GM10847 (cell line): ENCODE results near the gene KLHDC3.

Source experiments
- POLR2A ChIP-seq: IDR thresholded peaks from 2 replicates; pipeline ENCODE4 v1.6.1; 2011; ENCODE audit not compliant: insufficient read length; ENCODE audit errors: extremely low read depth

KLHDC3 gene

DNA sequence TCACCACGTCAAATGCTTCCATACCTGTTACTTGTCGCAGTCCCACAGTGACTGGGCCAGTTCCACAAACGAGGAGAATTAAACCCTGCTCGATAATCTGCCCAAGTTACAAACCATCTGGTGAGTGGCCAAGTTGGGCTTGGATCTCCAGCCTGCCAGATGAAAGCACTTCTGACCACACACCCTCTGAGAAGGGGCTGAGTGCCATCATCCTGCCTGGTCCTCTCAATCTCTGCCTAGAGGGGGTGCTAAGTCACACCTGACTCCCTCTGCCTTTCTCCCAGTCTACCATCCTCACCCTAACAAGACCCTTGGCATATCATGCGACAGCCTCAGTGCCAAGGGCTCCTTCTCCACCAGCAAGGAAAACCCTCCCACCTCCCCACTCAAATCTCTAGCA is 23.1 kb downstream of the KLHDC3 start:
- TF ChIP-seq POLR2A = no peak

DNA sequence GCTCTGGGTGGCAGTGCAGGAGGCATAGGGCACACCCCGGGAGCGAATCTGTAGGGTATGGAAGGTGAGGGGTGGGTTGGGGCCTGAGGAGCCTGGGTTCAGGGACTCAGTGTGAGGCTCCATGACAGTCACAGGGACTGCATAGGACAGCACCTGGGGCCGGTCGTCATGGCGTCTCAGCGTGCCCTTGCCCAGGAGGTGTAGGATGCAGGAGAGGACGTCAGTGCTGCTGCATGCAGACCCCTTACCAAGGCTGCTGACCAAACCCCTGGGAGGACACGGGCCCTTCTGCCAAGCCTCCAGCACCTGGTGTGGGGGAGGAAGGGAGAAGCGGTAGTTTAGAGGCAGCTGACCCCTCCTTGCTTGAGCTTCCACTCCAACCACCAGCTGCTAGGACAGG is 23.7 kb downstream of the KLHDC3 start:
- no peak for TF ChIP-seq POLR2A

DNA sequence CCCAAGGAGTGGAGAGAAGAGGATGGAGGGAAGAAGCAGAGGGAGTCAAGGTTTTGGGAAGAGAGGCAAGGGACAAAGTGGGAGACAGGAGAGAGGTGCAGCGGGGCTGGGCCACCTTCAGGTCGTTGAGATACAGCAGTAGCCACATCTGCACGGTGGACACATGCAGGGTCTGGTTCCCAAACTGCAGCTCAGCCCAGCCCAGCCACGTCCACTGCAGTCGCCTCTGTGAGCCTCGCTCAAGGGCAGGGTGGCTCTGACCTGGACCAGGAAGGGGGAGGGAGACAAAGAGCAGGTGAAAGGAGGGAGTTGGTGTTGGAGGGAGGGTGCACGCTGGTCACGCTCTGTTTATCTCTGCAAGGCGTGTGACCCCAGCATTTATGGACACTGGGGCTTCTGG is 24.7 kb downstream of the KLHDC3 start:
- no peak for TF ChIP-seq POLR2A

DNA sequence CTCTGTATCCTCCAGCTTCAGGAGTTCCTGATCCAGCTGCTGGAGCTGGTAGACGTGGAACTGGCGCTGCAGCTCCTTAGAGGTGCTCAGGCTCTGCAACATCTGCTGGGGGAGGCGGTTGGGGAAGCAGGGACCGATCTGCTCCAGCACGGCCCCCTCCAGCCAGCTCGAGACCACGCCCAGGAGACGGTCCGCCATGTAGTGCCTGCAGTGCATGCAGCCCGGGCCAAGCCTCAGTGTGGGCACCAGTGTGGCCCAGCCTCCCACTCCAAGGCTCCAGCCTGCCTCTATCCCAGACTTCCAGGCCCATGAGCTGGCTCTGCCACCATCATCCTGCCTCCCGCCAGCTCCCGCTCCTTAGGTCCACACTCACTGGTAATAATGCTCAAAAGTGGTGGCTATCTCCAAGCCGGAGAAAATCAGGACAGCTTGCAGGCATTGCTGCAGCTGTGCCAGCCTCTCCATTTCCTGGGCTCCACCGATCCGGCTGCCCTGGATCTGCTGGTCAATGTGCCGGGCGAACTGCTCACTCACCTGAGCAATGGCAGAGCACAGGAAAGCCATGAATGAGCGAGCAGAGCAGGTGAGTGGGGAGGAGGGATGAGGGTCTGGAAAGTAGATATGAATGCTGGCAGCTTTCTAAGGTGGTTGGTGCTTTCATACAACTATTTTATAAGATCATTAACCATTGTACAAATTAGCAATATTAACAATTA is 26.7 kb downstream of the KLHDC3 start:
- no peak for TF ChIP-seq POLR2A

DNA sequence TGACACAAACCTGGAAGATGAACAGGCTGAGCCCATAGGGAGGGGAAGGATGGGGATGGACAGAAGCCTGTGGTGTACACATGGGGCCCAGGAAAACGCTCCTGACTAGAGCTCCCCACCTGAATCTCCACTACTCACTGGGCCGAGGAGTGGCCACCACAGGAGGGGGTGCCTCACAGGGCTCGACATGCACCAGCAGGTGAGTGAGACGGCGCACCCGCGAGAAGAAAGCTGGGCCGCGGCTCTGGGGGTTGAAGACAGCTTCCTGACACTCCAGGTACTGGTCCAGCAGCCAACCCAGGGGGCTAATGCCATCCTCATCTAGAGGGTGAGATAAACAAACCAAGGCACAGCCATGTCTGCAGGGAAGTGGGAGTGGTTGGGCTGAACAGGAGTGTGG is 29.3 kb downstream of the KLHDC3 start:
- TF ChIP-seq POLR2A = no peak

DNA sequence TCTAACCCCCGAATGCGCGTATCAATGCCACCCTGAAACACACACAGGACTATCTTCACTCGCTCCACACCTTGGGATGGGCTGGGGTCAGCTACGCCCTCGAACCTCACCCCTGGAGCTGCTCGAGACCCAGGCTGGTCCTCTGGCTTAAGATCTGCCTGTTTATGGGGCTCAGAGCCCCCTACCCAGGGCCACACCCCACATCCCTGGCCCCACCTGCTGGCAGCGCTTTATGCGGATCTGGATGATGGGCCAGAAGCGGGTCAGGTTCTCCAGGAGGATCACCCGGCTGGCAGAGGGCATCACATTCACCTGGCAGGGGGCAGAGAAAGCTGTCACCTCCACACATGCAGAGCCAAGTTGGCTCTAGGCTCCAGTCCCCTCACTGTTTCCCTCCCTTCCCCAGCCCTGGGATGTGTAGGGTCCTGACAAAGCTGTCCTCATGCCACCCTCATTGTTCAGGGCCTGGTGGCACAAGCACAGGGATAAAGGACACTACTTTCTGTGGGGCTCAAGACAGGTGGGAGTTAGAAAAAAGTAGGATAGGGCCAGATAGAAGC is 31.4 kb downstream of the KLHDC3 start:
- TF ChIP-seq POLR2A = no peak

DNA sequence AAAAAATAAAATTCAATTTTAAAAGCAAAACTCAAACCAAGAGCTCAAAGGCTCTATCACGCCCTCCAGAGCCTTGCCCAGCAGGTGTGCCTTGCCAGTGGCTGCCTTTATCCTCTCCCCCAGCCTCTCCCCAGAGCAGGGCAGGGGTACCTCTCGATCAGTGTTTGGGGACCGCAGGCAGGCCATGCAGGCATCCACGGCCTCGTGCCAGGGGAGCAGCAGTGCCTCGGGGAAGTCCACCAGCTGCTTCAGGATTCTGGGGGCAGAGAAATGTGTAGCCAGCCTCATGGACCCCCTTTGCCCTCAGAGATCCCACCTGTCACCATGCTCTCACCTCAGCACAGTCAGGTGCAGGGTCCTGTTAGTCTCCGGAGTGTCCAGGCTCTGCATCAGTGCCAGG is 33.9 kb downstream of the KLHDC3 start:
- no peak for TF ChIP-seq POLR2A

DNA sequence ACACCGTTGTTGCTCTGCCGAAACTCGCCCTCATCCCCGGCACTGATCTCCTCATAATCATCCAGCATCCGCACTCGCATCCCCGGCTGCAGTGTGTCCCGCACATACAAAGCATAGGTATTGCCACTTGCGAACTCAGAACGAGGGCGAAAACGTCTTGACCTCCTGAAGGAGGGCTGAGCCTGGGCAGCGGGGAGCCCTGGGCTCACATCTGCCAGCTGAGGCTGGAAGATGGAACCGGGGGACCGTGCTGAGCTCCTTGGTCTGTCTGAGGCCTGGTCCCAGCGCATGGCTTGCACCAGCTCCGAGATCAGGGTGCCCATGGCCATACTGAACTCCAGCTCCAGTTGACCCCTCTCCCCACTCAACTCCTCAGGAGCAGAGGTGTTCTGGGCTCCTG is 36.9 kb downstream of the KLHDC3 start:
- TF ChIP-seq POLR2A = no peak

DNA sequence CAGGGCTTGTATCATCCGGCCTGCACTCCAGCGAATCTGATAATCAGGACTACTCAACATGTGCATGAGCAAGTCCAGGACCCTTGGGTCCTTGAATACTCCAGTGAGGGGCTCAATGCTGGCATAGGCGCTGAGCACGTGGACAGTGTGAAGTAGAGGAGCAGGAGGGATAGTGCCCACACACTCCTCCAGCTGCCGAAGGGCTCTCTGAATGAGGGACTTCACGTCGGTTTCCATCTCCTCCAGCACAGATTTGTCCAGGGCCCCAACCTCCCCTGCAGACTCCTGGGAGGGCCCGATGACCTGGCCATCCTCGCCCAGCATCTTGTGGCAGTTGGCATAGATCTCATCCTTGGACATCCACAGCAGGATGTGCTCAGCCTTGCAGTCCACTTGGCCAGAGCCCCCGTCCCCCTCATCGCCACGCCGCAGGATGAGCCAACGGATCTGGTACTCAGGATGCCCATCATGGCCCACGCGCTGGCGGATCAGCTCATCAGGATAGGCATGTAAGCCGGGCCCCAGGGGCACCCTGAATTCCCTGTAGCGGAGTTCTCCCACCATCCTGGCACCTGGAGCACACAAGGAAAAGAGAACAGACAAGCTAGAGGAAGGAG is 38.3 kb downstream of the KLHDC3 start:
- TF ChIP-seq POLR2A = no peak

DNA sequence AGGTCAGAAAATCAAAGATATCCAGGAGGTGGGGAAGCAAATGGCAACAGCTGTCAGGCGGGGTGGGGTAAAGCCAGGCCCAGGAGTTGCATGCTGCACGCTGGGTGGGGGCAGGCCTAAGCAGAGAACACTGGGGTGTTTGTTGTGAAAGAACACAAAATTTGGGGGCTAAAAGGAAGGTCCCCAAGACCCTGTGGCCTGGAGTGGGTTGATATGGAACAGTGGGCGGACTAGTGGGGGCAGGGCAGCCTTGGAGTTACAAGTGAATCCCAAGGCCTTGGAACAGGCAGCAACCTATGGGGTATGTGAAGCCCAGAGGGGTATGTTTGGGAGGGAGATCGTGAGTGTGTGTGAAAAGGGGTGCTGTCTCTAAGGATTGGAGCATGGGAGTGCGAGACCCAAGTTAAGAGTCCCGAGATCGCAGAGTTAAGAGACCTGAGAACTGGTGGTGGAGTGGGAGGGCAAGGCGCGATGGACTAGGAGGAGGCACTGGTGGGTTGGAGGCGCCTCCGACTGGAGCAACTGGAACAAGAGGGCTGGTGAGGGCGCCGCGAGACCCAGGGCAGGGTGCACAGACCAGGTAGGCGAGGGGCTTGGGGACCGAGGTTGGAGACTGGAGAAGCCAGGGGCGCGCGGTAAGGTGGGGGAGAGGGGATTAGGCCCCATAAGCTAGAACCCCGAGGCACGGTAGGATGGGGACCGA is 38.9 kb downstream of the KLHDC3 start:
- TF ChIP-seq POLR2A = no peak

DNA sequence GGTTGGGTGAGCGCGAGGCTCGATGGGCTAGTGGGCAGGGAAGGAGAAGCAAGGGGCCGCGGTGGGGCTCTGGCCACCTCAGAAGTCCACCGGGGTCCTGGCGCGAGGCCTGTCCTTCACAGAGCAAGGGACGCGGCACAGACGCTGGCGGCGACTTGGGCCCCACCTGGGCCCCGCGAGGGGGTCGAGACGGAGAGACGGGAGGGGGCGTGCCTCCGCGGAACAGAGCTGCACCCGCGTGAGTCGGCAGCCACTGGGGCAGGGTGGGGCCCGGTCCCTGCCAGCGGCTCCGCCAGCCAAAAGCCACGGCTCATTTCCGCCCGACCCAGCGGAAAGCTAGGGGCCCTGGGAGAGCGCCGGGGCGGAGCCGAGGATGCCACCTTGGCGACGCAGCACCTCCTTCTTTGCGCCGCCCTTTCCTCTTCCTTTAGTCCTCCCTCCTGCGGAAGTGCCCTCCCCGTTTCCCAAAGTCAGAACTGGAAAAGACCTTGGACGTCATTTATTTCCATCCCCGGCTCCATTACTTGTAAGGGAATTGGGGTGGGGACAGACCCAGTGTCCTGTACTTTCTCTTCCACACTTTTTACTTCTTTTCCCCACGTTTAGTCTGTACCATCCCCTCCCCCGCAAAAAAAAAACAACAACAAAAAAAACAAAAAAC is 39.6 kb downstream of the KLHDC3 start, which contains the start of gene CUL7:
Gene CUL7, minus strand, starts transcription at position 307 of the 661 bp plus-strand sequence. CDS start 1,063 bp downstream, outside the sequence.
- peak; percentile 76 for TF ChIP-seq POLR2A

DNA sequence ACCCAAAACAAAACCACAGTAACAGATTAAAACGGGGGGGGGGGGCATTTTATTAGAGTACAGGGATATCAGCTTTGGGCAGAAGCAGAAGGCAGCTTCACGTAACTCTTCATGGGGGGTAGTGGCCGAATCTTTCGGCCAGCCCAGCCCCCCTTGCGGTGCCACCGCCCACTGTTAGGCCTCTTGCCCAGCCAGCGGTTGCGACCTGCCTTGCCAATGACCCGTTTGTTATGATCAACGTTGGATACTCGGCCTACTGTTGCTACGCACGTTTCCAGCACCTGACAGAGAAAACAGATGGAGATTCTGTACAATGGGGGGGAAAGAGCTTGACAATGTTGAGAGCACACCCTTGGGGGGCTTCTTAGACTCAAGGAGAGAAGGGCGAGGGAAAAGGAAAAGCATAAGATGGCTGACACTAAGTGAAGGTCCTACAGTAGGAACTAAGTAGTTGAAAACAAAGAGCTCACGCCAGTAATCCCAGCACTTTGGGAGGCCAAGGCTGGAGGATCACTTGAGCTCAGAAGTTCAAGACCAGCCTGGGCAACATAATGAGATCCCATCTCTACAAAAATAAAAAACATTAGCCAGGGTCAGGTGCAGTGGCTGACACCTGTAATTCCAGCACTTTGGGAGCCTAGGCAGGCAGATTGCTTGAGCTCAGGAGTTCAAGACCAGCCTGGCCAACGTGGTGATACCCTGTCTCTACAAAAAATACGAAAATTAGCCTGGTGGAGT is 40.3 kb downstream of the KLHDC3 start:
- no peak for TF ChIP-seq POLR2A

DNA sequence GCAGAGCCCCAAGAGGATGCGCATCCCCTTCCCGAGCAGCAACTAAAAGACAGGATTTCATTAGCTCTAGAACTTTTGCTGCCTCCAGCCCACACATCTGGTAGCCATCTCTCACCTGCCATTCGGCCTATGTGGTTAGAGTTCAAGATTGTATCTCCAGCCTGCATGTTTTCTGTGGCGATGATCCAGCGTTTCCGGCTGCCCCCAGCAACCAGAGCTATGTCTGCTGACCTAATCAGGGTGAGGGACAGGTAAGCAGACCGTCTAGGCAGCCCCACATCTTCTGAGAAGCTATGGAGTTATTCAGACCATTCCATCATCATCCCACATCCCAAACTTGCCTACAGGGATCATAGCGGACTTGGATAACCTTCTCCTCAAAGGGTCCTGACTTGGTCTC is 41.9 kb downstream of the KLHDC3 start:
- no peak for TF ChIP-seq POLR2A

DNA sequence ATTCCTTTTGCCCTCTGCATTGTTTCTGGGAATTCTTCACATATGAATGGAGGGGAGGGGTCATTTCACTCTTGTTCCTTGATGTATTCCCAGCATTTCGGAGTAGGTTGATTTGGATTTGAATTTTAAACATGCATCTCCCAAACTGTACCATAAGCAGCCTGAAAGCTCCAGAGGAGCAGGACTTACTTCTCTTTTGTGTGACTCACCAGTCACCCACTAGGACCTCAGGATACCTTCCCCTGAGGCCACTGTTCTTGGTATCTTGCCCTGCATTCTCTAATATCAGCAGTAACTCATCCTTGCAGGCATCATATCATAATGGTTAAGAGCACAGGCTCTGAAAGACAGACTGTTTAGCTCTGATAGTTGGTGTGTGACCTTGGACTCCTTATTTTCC is 44.5 kb downstream of the KLHDC3 start:
- TF ChIP-seq POLR2A = no peak
